ENCODE results near the gene CTDP1.

Gene CTDP1

GRCh38 chr18:79779700-79780190 is 100.1 kb downstream of the CTDP1 start:
- DNase-seq (ENCODE audit: low read depth in 4 of 4, low spot score in 1 of 4): no peak

DNA sequence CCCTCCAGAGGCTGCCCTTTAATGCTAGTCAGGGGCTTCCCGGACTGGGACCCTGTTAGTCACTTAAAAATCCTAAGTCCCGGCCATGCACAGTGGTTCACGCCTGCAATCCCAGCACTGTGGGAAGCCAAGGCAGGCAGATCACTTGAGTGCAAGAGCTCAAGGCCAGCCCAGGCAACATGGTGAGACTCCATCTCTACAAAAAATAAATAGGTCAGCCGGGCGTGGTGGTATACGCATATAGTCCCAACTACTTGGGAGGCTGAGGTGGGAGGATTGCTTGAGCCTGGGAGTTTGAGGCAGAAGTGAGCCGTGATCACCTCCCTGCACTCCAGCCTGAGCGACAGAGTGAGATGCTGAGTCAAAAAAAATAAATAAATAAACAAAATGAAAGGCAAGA is 100.9 kb downstream of the CTDP1 start:
- DNase-seq (ENCODE audit: low read depth in 4 of 4, low spot score in 1 of 4): no peak

GRCh38 chr18:79781331-79781941 is 101.8 kb downstream of the CTDP1 start:
- DNase-seq (ENCODE audit: low read depth in 4 of 4, low spot score in 1 of 4): no peak

GRCh38 chr18:79782566-79783308 is 103.1 kb downstream of the CTDP1 start:
- no peak for DNase-seq (ENCODE audit: low read depth in 4 of 4, low spot score in 1 of 4)

GRCh38 chr18:79784071-79784913 is 104.7 kb downstream of the CTDP1 start:
- DNase-seq (ENCODE audit: low read depth in 4 of 4, low spot score in 1 of 4): no peak

- no peak for DNase-seq (ENCODE audit: low read depth in 4 of 4, low spot score in 1 of 4)
These were observed 105.6 kb downstream of the CTDP1 start for GRCh38 chr18:79784965-79785770.

GRCh38 chr18:79785831-79786230 is 106.2 kb downstream of the CTDP1 start:
- no peak for DNase-seq (ENCODE audit: low read depth in 4 of 4, low spot score in 1 of 4)

DNA sequence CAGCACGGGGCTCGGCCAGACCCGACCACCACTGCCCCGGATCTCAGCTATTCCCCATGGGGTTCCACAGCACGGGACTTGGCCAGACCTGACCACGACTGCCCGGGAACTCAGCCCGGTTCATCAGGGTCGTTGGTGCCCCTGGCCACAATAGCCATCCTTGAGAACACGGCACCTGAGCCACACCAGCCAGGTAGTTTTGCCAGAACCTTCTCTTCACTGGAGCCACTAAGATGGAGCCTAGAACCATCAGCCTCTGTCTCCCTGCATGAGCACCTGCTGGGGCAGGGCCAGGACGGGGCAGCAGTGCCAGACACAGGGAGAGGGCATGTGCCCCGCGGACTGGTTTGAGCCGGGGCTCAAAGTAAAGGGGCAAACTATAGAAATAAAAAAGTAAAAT is 106.7 kb downstream of the CTDP1 start:
- DNase-seq (ENCODE audit: low read depth in 4 of 4, low spot score in 1 of 4): no peak

DNA sequence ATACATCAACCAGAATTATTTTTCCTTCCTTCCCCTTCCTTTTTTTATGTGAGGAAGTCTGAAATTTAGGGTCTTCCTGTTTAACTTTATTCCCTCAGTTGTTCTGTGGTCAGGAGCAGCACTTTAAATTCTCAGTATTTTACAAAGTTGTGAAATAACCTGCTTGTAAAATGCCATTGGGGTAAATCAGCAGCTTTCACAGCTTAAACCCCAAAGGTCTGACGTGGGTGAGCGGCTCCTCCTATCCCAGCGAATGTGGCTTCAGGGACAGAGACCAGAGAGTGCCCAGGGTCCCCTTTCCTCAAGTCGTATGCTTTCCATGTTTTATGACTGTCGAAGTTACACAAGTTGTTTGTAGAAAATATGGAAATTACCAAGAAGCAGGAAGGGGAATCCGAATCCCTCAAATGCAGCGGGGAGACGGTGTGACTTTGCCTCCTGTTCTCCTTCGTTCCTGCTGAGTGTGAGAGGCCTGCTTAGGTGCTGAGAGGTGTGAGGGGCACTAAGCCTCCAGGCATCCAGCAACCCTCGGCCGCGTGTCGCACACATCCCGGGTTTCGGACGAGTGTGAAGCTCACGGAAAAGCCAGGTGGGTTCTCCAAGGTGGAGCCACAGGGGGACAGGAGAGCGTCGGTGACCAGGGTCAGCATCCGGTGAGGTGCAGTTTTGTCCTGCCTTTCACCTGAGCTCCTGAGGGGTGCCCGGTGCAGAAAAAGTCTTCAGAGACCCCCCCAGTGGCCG is 107.4 kb downstream of the CTDP1 start:
- no peak for DNase-seq (ENCODE audit: low read depth in 4 of 4, low spot score in 1 of 4)

DNA sequence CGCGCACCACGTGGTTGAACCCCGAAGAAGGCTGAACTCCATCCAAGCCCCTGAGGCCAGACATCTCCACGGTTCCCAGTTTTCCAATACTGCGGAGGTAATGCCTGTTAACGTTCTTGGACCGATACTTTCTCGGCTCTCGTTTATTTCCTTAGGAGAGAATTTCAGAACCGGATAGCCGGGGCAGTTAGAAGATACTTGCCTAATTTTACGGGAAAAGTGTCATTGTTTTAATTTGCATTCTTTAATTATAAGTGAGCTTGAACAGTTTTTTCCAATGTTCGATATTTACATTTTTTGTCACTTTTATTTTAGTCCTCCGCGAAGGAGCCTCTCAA is 107.9 kb downstream of the CTDP1 start:
- no peak for DNase-seq (ENCODE audit: low read depth in 4 of 4, low spot score in 1 of 4)

GRCh38 chr18:79787865-79788733 is 108.5 kb downstream of the CTDP1 start:
- DNase-seq (ENCODE audit: low read depth in 4 of 4, low spot score in 1 of 4): no peak

GRCh38 chr18:79788734-79789085 is 109.1 kb downstream of the CTDP1 start:
- no peak for DNase-seq (ENCODE audit: low read depth in 4 of 4, low spot score in 1 of 4)

DNA sequence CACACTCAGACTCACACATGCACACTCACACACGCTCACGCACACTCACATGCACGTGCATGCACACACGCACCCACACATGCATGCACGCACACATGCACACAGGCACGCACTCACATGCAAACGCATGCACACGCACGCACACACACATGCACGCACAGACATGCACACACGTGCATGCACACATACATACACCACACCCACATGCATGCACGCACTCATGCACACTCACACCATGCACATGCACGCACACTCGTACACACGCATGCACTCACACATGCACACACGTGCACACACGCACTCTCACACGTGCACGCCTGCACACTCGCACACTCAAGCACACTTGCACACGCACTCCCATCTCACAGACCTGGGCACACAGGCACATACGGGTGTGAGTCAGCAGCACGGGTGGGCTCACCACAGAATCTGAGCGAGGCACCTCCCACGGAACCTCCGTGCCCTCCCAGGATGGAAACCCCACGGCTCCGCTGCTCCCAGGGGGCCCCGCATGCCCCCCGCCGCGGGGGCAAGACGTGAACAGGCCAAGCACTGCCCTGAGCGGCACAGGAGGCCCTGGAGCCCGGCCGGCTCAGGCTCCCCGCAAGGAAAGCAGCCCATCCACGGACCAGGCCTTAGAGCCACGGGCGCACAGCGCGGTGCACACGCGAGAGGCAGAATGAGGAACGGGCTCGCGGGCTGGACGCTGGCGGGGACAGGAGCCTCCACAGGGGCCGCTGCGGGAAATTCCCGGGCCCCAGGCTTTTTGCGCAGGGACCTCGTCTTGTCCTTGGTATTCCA is 109.7 kb downstream of the CTDP1 start:
- no peak for DNase-seq (ENCODE audit: low read depth in 4 of 4, low spot score in 1 of 4)

DNA sequence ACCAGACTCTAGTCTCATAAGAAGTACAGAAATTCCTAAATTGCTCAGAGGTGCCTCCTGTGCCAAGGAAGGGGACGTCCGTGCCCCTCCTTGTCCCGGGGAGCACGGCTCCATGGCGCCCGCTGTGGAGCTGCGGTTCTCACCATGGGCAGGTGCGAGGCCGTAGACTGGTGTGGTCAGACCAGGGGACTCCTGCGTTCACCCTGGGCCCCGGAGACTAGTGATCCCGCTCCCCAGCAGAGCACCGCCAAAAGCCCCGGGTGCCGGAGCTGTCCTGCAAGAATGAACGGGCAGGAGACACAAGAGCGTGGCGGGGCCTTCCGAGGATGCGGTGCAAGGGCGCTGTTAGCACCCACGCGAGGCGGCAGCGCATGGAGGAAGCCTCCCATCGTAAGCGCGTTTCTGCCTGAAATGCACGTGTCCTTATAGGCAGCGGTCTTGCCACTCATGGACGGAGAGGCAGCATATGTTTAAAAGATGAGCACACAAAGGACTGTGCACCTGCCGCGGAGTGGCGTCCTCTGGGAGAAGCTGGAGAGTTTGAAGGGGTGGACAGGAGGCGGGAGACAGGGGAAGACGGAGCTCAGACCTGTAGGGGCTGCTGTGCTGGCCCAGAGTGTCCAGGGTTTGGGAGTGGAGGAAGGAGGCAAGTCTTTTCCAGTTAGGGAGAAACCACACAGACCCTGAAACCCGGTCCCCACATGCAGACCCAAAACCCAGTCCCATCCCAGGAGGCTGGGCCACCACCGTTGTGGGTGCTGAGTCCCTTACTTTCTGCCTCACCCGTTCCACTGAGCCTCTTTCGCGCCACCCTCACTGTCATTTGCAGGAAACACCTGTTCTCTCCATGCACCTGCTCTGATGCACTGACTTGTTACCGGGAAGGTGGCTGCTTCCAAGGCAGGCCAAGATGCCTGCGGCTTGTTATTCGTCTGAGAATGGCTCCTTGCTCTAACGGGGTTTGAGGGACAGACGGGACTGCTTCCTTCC is 110.6 kb downstream of the CTDP1 start:
- no peak for DNase-seq (ENCODE audit: low read depth in 4 of 4, low spot score in 1 of 4)

DNA sequence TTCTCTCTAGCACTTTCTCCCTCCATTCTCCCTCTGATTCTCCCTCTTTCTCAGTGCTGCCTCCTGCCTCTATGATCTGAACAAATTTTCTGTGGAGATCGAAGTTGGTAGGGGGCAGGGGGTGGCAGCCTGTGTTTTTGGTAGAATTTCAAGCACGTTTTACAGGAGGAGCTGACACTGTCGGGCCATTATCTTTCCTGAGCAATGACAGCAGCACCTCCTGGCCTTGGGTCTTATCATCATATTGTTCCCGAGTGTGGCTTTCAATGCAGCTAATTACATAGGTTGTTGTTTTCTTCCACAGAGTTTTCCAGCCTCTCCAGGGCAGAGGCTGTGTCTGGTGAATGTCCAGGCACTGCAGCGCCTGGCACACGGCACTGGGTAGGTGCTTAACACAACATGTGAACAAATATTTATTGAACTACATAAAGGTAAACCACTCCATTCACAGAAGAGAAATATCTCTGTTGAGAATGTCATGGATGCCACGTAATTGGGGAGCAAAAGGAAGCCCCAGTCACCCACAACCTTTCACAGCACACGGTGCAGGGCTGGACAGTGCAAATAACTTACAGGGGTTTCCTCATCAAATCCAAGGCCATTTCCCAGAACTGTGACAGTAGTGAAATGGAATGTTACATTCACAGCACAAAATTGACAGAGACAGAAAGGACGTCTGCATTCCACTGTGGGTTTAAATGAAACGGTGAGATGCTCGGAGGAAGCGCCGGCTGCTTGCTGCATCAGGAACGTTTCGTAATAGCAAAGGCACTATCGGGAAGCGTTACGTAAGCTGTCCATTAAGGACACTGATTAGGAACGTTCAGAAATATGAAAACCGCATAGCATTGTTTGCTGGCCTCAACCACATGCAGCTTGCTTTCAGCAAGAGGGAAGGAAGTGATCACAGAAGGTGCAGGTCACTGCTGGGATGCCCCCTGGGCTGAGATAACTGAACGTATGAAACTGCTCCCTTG is 111.7 kb downstream of the CTDP1 start:
- DNase-seq (ENCODE audit: low read depth in 4 of 4, low spot score in 1 of 4): no peak

All from stimulated activated CD4-positive, alpha-beta T cell treated with anti-CD3 and anti-CD28 coated beads, Interleukin-1b, Interleukin-23, amount 100 ng/mL, for 24 hours (primary cell).